CD4-positive, alpha-beta T cell (primary cell): Measurements from ENCODE around the gene CDC42EP3. TPM values are rescaled to one million over a fixed set of nuclear protein-coding genes. Genes with fewer than 3 reads are reported as not detected.

Experiments
- ATAC-seq: fragments of 200-7000 bp; cut with Tn5 transposase; one replicate; pipeline ENCODE4 v1.10.0; 2022; ENCODE audit warnings: mild to moderate bottlenecking; ENCODE audit not compliant: poor library complexity
- CTCF ChIA-PET: fragments of 350-600 bp; sonication (Branson Sonifier 250); formaldehyde crosslinking; loops from one replicate; lab custom pipeline; 2021; ENCODE audit warnings: antibody characterized with exemption, inconsistent platforms; lab: Charles Lee
- POLR2A ChIA-PET: fragments of 350-600 bp; sonication (Branson Sonifier 250); formaldehyde crosslinking; loops from one replicate; lab custom pipeline; 2021; ENCODE audit warnings: antibody characterized with exemption, inconsistent platforms; lab: Charles Lee
- DNase-seq, 14 experiments: peaks; one replicate each; pipeline ENCODE4 v3.0.0-alpha.2; 2013 to 2020; ENCODE audit warnings: mixed read lengths in 2 of 14
- H3K27ac ChIP-seq, 2 donors: one replicate each; pipeline versions ENCODE4 v1.5.1 to v1.7.0; 2013; ENCODE audit warnings: low read length in 2 of 2, low read depth in 1 of 2, mild to moderate bottlenecking in 1 of 2
- H3K27me3 ChIP-seq, 2 experiments: 1 replicate in 1 of 2; 2 replicates in 1 of 2; pipeline versions ENCODE4 v1.6.1 to v1.7.0; 2013; ENCODE audit warnings: low read length in 2 of 2, control low read depth in 1 of 2, mild to moderate bottlenecking in 1 of 2, moderate library complexity in 1 of 2; ENCODE audit not compliant: insufficient read depth in 2 of 2, control insufficient read depth in 1 of 2
- H3K36me3 ChIP-seq: one replicate; pipeline ENCODE4 v1.6.1; 2013; ENCODE audit warnings: low read length, control low read depth; ENCODE audit not compliant: insufficient read depth
- H3K4me1 ChIP-seq: one replicate; pipeline ENCODE4 v1.6.1; 2013; ENCODE audit warnings: low read length, control low read depth; ENCODE audit not compliant: insufficient read depth
- H3K4me3 ChIP-seq: one replicate; pipeline ENCODE4 v1.5.1; 2013; ENCODE audit warnings: mild to moderate bottlenecking, low read length, moderate library complexity
- H3K9me3 ChIP-seq, 2 experiments: 1 replicate in 1 of 2; 2 replicates in 1 of 2; pipeline versions ENCODE4 v1.6.1 to v1.7.0; 2013; ENCODE audit warnings: low read length in 2 of 2, mild to moderate bottlenecking in 2 of 2, control low read depth in 1 of 2, moderate library complexity in 1 of 2; ENCODE audit not compliant: control insufficient read depth in 1 of 2, insufficient read depth in 1 of 2
- H3K27ac Mint-ChIP-seq: one replicate; pipeline ENCODE4 v1.8.0; 2020; ENCODE audit warnings: mixed read lengths
- H3K27me3 Mint-ChIP-seq: one replicate; pipeline ENCODE4 v1.8.0; 2021; ENCODE audit warnings: mixed read lengths
- H3K36me3 Mint-ChIP-seq: one replicate; pipeline ENCODE4 v1.8.0; 2021; ENCODE audit warnings: low read depth, mixed read lengths
- H3K4me1 Mint-ChIP-seq: one replicate; pipeline ENCODE4 v1.8.0; 2021; ENCODE audit warnings: low read depth, mixed read lengths
- H3K4me3 Mint-ChIP-seq: one replicate; pipeline ENCODE4 v1.8.0; 2020; ENCODE audit warnings: mild to moderate bottlenecking, mixed read lengths
- H3K9me3 Mint-ChIP-seq: one replicate; pipeline ENCODE4 v1.8.0; 2020; ENCODE audit warnings: mixed read lengths
- intact Hi-C, 2 experiments: fragments of 100-400 bp; cut with DNase I in 1 of 2; cut with micrococcal nuclease in 1 of 2; formaldehyde crosslinking; loops; one replicate each; pipeline versions ENCODE4 v1.15.1 to v1.9.0; 2023 to 2025; cut with DNase I, micrococcal nuclease
- total RNA-seq, 174 experiments: library from RNA in 2 of 174; stranded (reverse) in 2 of 174; gene quantifications; one replicate each; pipeline ENCODE4 v1.2.3 and lab custom pipeline; 2021 to 2026
- TF ChIP-seq, protein P1 (sequence below): fragments of 200-600 bp; IDR thresholded peaks from one replicate; pipeline ENCODE4 v1.8.0; 2022; ENCODE audit warnings: antibody characterized with exemption, mild to moderate bottlenecking

CDC42EP3 gene
- total RNA-seq, 2 experiments from 2014 or later: 20.6 to 24.1 TPM

DNA sequence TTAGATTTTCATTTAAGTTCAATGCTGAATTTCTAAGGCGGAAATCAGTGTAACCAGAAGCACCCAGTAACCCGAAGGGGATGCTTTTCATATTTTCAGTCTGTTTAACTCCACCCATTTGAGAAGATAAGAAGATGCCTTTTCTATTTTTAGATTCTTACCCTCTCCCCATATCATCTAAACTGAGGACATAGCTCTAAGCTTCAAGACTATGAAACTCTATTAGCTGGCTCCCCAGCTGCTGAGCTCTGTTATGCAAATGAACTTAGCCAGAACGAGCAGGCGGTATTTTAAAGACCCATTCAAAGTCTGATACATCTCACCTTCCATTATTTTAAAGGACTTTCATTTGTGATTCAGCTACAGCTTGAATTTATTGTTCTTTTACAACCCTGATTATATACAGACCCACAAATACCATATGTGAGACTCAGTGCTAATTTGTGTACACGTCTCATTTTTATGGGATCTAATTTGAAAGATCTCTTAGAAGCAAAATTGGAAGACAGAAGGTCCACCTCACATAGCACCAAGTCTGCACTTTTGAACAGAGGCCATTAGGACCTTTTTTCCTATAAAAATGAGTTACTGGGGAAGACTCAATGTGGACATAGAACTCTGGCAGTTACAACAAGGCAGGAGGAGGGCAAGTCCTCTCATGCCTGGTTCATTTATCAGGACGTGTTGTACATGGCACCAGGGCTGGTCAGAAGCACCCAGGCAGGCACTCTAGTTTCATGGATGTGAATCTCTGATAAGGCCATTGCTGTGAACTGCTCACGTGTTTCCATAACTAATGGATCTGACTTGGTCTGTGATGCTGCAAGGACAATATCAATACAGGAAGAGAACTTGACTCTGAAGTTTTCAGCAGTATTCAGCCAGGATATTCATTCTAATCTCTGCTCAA, 16.3 kb downstream of the CDC42EP3 start:
- intact Hi-C loops: no loop called here
- CTCF ChIA-PET: interaction anchor here (1.0 to 1.7 kb wide), 4 partner anchors 9 to 241 kb away, joined by 3 to 6 read pairs (median 4); no protein-coding TSS in a partner anchor
- Mint-ChIP-seq H3K27me3 (no peaks in the 10 kb centered on the region), H3K4me1 (peaks cover 98% of the 10 kb centered on the region), H3K4me3 (peak overlapping the region; percentile 64), H3K27ac (peak overlapping the region; percentile 81), H3K9me3 (no peaks in the 10 kb centered on the region), H3K36me3 (peaks cover 36% of the 10 kb centered on the region)
- DNase-seq: peak in 1 of 14 experiments; percentile 41
- peaks cover 85% of the 10 kb centered on the region for H3K4me1 ChIP-seq
- peak; percentile 48 for ATAC-seq
- peaks cover 20% of the 10 kb centered on the region for H3K36me3 ChIP-seq
- TF ChIP-seq, protein P1, sequence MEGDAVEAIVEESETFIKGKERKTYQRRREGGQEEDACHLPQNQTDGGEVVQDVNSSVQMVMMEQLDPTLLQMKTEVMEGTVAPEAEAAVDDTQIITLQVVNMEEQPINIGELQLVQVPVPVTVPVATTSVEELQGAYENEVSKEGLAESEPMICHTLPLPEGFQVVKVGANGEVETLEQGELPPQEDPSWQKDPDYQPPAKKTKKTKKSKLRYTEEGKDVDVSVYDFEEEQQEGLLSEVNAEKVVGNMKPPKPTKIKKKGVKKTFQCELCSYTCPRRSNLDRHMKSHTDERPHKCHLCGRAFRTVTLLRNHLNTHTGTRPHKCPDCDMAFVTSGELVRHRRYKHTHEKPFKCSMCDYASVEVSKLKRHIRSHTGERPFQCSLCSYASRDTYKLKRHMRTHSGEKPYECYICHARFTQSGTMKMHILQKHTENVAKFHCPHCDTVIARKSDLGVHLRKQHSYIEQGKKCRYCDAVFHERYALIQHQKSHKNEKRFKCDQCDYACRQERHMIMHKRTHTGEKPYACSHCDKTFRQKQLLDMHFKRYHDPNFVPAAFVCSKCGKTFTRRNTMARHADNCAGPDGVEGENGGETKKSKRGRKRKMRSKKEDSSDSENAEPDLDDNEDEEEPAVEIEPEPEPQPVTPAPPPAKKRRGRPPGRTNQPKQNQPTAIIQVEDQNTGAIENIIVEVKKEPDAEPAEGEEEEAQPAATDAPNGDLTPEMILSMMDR: no peak
- no peaks in the 10 kb centered on the region for H3K9me3 ChIP-seq
- H3K27me3 ChIP-seq: no peaks in the 10 kb centered on the region
- peak overlapping the region; percentile 43 to 55 for H3K27ac ChIP-seq
- no peak overlapping the region for H3K4me3 ChIP-seq
- POLR2A ChIA-PET: interaction anchor here (0.9 to 3.2 kb wide), 9 partner anchors 10 to 72 kb away, joined by 3 to 16 read pairs (median 8); partner anchors contain the start of gene CDC42EP3

DNA sequence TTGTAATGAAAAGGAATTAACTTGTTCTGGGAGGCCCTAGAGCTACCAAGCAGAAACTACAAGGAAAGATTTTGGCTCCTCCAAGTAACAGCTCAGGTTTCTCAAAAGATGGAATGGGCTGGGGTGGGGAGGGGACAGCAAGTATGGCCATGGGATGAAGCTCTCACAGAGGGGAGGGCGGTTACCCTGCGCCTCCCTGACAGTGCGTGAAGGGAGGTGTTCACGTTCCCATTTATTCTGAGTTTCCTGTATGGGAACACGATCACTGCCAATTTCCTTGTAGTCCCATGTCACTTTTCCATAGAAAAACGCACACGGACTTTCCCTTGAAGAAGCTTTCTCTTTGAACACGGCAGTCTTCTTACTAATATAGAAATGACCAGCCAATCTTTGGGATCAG, 17.0 kb downstream of the CDC42EP3 start:
- no peaks in the 10 kb centered on the region for H3K9me3 ChIP-seq
- Mint-ChIP-seq H3K4me1 (peaks cover 98% of the 10 kb centered on the region), H3K27me3 (no peaks in the 10 kb centered on the region), H3K9me3 (no peaks in the 10 kb centered on the region), H3K27ac (peak overlapping the region; percentile 81), H3K36me3 (peaks cover 34% of the 10 kb centered on the region), H3K4me3 (peak overlapping the region; percentile 71)
- no peak overlapping the region for H3K4me3 ChIP-seq
- intact Hi-C loops: no loop called here
- TF ChIP-seq, protein P1: no peak
- no peak for DNase-seq
- ATAC-seq: no peak
- no peaks in the 10 kb centered on the region for H3K27me3 ChIP-seq
- H3K36me3 ChIP-seq: peaks cover 19% of the 10 kb centered on the region
- CTCF ChIA-PET: interaction anchor here (1.0 to 1.7 kb wide), 3 partner anchors 9 to 240 kb away, joined by 3 to 6 read pairs (median 4); no protein-coding TSS in a partner anchor
- peaks cover 85% of the 10 kb centered on the region for H3K4me1 ChIP-seq
- POLR2A ChIA-PET: interaction anchor here (0.9 to 3.2 kb wide), 8 partner anchors 10 to 72 kb away, joined by 3 to 16 read pairs (median 4); partner anchors contain the start of gene CDC42EP3
- peak overlapping the region in 1 of 2 donors; percentile 55 for H3K27ac ChIP-seq

DNA sequence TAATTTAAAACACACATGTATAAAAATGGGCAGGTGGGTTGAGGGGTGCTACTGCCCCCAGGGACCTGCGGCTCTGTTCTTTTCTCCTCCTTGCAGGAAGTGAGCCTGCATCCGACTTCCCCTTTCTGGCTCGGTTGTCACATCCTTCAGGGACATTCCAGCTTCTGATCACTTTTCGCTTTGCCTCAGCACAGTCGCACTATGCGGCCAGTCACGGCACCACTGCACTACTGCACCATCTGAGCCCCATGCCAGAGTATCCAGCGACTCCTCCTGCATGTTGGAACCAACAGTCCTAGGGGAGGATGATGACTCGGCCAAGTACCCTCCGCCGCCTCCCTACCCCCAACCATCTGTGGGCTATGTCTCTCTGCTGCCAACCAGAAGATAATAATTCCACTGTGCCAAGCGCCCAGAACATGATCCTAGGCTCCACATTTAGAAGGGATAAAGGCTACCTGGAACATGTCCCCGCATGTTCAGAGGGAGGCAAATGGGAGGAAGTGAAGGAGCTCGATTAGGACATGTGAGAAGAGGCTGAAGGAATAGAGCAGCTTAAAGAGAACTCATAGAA, 17.6 kb downstream of the CDC42EP3 start:
- H3K27ac Mint-ChIP-seq: peak overlapping the region; percentile 81
- no peak overlapping the region for H3K4me3 ChIP-seq
- intact Hi-C loops: loop anchor here in 1 of 2 experiments (2.0 kb wide), 1 partner anchor 13 kb away; no protein-coding TSS in a partner anchor
- ATAC-seq (peak; percentile 17), DNase-seq (peak in 3 of 14 experiments; percentile 49 to 77 (median 72))
- H3K4me1 ChIP-seq: peaks cover 89% of the 10 kb centered on the region
- H3K27me3 Mint-ChIP-seq: no peaks in the 10 kb centered on the region
- H3K27ac ChIP-seq: peak overlapping the region in 1 of 2 donors; percentile 55
- peak overlapping the region; percentile 71 for H3K4me3 Mint-ChIP-seq
- peaks cover 19% of the 10 kb centered on the region for H3K36me3 ChIP-seq
- TF ChIP-seq, protein P1: no peak
- CTCF ChIA-PET: interaction anchor here (1.0 to 1.7 kb wide), 3 partner anchors 8 to 239 kb away, joined by 3 to 6 read pairs (median 4); no protein-coding TSS in a partner anchor
- H3K4me1 Mint-ChIP-seq: peaks cover 93% of the 10 kb centered on the region
- no peaks in the 10 kb centered on the region for H3K27me3 ChIP-seq
- peaks cover 0 to under 1% of the 10 kb centered on the region in 2 experiments for H3K9me3 ChIP-seq
- POLR2A ChIA-PET: interaction anchor here (0.9 to 3.2 kb wide), 10 partner anchors 9 to 71 kb away, joined by 3 to 16 read pairs (median 4); partner anchors contain the start of gene CDC42EP3
- H3K9me3 Mint-ChIP-seq: no peaks in the 10 kb centered on the region
- H3K36me3 Mint-ChIP-seq: peaks cover 32% of the 10 kb centered on the region
